ENCODE data around the gene SYNE1. TPM values are rescaled to one million over a fixed set of nuclear protein-coding genes. Genes with fewer than 3 reads are reported as not detected.
"Not testable (repeated sequence)": the region's sequence is repeated elsewhere in the genome, so short reads cannot be mapped to it uniquely, and the experiment has no call there.

Gene SYNE1
- total and polyA plus RNA-seq, 10 donors, result 27.8 to 336 (median 247) TPM

DNA sequence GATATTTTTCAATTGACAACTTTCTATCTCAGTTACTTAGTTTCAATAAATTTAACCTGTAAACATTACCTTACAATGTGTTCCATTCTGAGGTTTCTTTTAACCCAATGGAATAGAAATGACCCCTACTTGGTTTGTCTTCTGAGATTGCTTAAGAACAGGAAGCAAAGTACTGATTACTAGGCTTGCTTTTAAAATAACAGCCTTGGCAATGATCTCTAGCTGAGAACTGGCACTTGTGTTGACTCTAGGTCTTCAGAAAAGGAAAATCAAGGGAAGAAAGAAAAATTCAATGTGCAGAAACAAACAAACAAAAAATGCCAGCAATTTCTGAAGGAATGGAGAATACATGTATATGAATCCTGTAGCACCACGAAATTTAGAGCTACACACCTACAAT, 66.1 kb downstream of the SYNE1 start:
- intact Hi-C loops (cut with DNase I; ENCODE audit: low total_unique reads), result no loop called here
- H3K27ac ChIP-seq, result peak overlapping the region in 1 of 8 donors; percentile 12
- no peak for DNase-seq
- no peak overlapping the region for H3K4me3 ChIP-seq
- no peak for TF ChIP-seq POLR2AphosphoS5 (IDR thresholded peaks at IDR 0.05)
- no peak for TF ChIP-seq POLR2A (IDR thresholded peaks at IDR 0.05)
- no peak for TF ChIP-seq CTCF (IDR thresholded peaks at IDR 0.05 in 8 of 11, conservative IDR thresholded peaks at IDR 0.05 in 3 of 11)
- no peaks in the 10 kb centered on the region for H3K27me3 ChIP-seq (replicated peaks in 1 of 7)
- no peaks in the 10 kb centered on the region for H3K36me3 ChIP-seq
- WGBS, 5 donors, result 61 to 91% (median 80%) methylated on average over 1 of the region's 1 CpG
- H3K9me3 ChIP-seq, result no peaks in the 10 kb centered on the region
- H3K4me1 ChIP-seq, result peaks cover 0 to 49% (median 25%) of the 10 kb centered on the region in 6 donors

GRCh38 chr6:152566103-152566875, 70.9 kb downstream of the SYNE1 start:
- TF ChIP-seq CTCF (IDR thresholded peaks at IDR 0.05 in 8 of 11, conservative IDR thresholded peaks at IDR 0.05 in 3 of 11) (no peak), POLR2AphosphoS5 (IDR thresholded peaks at IDR 0.05) (peak in 1 of 3 donors; percentile 60), POLR2A (IDR thresholded peaks at IDR 0.05) (no peak)
- Histone ChIP-seq H3K27ac (peak overlapping the region in 6 of 8 donors; percentile 51 to 73 (median 68)), H3K9me3 (no peaks in the 10 kb centered on the region), H3K4me3 (no peak overlapping the region), H3K27me3 (replicated peaks in 1 of 7) (no peaks in the 10 kb centered on the region), H3K4me1 (peaks cover 0 to 32% (median 9%) of the 10 kb centered on the region in 6 donors), H3K36me3 (no peaks in the 10 kb centered on the region)
- DNase-seq, result no peak
- intact Hi-C loops (cut with DNase I; ENCODE audit: low total_unique reads), result no loop called here
- WGBS, 5 donors, result 46 to 64% (median 60%) methylated on average over 7 of the region's 7 CpGs

GRCh38 chr6:152563177-152563576, 74.0 kb downstream of the SYNE1 start:
- Histone ChIP-seq H3K27ac (no peak overlapping the region), H3K27me3 (replicated peaks in 1 of 7) (no peaks in the 10 kb centered on the region), H3K36me3 (no peaks in the 10 kb centered on the region), H3K9me3 (peaks cover 0 to 9% (median 5%) of the 10 kb centered on the region in 8 donors), H3K4me1 (peaks cover 0 to 25% (median 5%) of the 10 kb centered on the region in 6 donors), H3K4me3 (no peak overlapping the region)
- DNase-seq, result no peak
- intact Hi-C loops (cut with DNase I; ENCODE audit: low total_unique reads), result no loop called here
- TF ChIP-seq CTCF (IDR thresholded peaks at IDR 0.05 in 8 of 11, conservative IDR thresholded peaks at IDR 0.05 in 3 of 11), result no peak
- no peak for TF ChIP-seq POLR2A (IDR thresholded peaks at IDR 0.05)
- TF ChIP-seq POLR2AphosphoS5 (IDR thresholded peaks at IDR 0.05), result no peak
- 91 to 96% (median 92%) methylated on average over 5 of the region's 5 CpGs for WGBS, 5 donors

GRCh38 chr6:152558798-152559197, 78.4 kb downstream of the SYNE1 start:
- H3K27ac ChIP-seq; intact Hi-C loops (cut with DNase I; ENCODE audit: low total_unique reads); DNase-seq; H3K4me1 ChIP-seq; H3K36me3 ChIP-seq; H3K27me3 ChIP-seq (replicated peaks in 1 of 7); H3K4me3 ChIP-seq: not testable (repeated sequence)
- 80 to 91% (median 88%) methylated on average over 1 of the region's 1 CpG for WGBS, 5 donors
- H3K9me3 ChIP-seq, result peaks cover 2 to 27% (median 22%) of the 10 kb centered on the region in 8 donors
